ENCODE data around the gene HVCN1. TPM values are rescaled to one million over a fixed set of nuclear protein-coding genes. Genes with fewer than 3 reads are reported as not detected.
A peak's percentile ranks its signal among the peaks of the same experiment; 100 is the strongest.

HVCN1 gene
- total RNA-seq, 1 donor: 2.9 TPM

- Histone ChIP-seq H3K27me3 (ENCODE audit: insufficient read depth, low read length) (no peaks in the 10 kb centered on the region), H3K4me3 (ENCODE audit: insufficient read depth, low read length) (no peak overlapping the region), H3K9me3 (ENCODE audit: low read depth, low read length) (no peaks in the 10 kb centered on the region), H3K36me3 (ENCODE audit: insufficient read depth, low read length) (no peaks in the 10 kb centered on the region), H3K79me2 (ENCODE audit: insufficient read depth, low read length) (no peaks in the 10 kb centered on the region), H2AFZ (ENCODE audit: low read length) (no peak overlapping the region), H3K4me1 (ENCODE audit: insufficient read depth, low read length) (no peaks in the 10 kb centered on the region), H4K20me1 (ENCODE audit: insufficient read depth, low read length) (no peaks in the 10 kb centered on the region), H3K4me2 (ENCODE audit: insufficient read depth, low read length) (no peak overlapping the region), H3K27ac (ENCODE audit: low read depth, low read length) (no peak overlapping the region)
- TF ChIP-seq CTCF (IDR thresholded peaks at IDR 0.05; ENCODE audit: extremely low read depth, low read depth, low read length): no peak
- no peak for DNase-seq (ENCODE audit: insufficient read length, low spot score, missing footprints)
Observed at GRCh38 chr12:110677982-110678381, 10.9 kb downstream of the HVCN1 start.

- H3K4me1 ChIP-seq (ENCODE audit: insufficient read depth, low read length): no peaks in the 10 kb centered on the region
- H3K27ac ChIP-seq (ENCODE audit: low read depth, low read length): no peak overlapping the region
Observed at GRCh38 chr12:110677206-110677911, 11.6 kb downstream of the HVCN1 start.

DNA sequence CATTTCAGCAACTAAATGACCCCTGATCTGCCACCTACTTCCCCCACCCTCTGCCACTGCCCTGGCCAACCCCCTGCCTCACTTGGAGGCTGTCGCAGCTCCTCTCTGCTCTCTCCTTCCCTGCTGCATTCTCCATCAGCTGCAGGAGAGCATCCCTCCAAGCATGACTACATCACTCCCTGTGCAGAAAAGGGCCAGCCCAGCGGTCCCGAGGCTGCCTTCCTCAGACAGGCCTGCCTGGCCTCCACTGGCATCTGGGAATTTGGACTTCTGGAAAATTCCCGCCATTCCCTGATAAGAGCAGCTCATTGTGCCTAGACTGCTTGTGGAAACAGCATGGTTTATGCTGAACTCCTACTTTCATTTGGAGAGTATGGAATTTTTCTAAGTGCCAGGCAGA, 12.7 kb downstream of the HVCN1 start:
- no peaks in the 10 kb centered on the region for H3K36me3 ChIP-seq (ENCODE audit: insufficient read depth, low read length)
- no peak overlapping the region for H3K27ac ChIP-seq (ENCODE audit: low read depth, low read length)
- H3K4me2 ChIP-seq (ENCODE audit: insufficient read depth, low read length): no peak overlapping the region
- no peaks in the 10 kb centered on the region for H3K9me3 ChIP-seq (ENCODE audit: low read depth, low read length)
- H2AFZ ChIP-seq (ENCODE audit: low read length): no peak overlapping the region
- no peak for DNase-seq (ENCODE audit: insufficient read length, low spot score, missing footprints)
- H3K79me2 ChIP-seq (ENCODE audit: insufficient read depth, low read length): no peaks in the 10 kb centered on the region
- H3K4me3 ChIP-seq (ENCODE audit: insufficient read depth, low read length): no peak overlapping the region
- TF ChIP-seq CTCF (IDR thresholded peaks at IDR 0.05; ENCODE audit: extremely low read depth, low read depth, low read length): no peak
- H3K27me3 ChIP-seq (ENCODE audit: insufficient read depth, low read length): no peaks in the 10 kb centered on the region
- no peaks in the 10 kb centered on the region for H4K20me1 ChIP-seq (ENCODE audit: insufficient read depth, low read length)
- H3K4me1 ChIP-seq (ENCODE audit: insufficient read depth, low read length): no peaks in the 10 kb centered on the region

More at GRCh38 chr12:110677206-110677911, 11.6 kb downstream of the HVCN1 start:
- Histone ChIP-seq H3K36me3 (ENCODE audit: insufficient read depth, low read length) (no peaks in the 10 kb centered on the region), H3K9me3 (ENCODE audit: low read depth, low read length) (no peaks in the 10 kb centered on the region), H2AFZ (ENCODE audit: low read length) (no peak overlapping the region), H3K4me3 (ENCODE audit: insufficient read depth, low read length) (no peak overlapping the region), H3K27me3 (ENCODE audit: insufficient read depth, low read length) (no peaks in the 10 kb centered on the region), H3K4me2 (ENCODE audit: insufficient read depth, low read length) (no peak overlapping the region), H4K20me1 (ENCODE audit: insufficient read depth, low read length) (no peaks in the 10 kb centered on the region), H3K79me2 (ENCODE audit: insufficient read depth, low read length) (no peaks in the 10 kb centered on the region)
- peak; percentile 51 for DNase-seq (ENCODE audit: insufficient read length, low spot score, missing footprints)
- TF ChIP-seq CTCF (IDR thresholded peaks at IDR 0.05; ENCODE audit: extremely low read depth, low read depth, low read length): no peak

DNA sequence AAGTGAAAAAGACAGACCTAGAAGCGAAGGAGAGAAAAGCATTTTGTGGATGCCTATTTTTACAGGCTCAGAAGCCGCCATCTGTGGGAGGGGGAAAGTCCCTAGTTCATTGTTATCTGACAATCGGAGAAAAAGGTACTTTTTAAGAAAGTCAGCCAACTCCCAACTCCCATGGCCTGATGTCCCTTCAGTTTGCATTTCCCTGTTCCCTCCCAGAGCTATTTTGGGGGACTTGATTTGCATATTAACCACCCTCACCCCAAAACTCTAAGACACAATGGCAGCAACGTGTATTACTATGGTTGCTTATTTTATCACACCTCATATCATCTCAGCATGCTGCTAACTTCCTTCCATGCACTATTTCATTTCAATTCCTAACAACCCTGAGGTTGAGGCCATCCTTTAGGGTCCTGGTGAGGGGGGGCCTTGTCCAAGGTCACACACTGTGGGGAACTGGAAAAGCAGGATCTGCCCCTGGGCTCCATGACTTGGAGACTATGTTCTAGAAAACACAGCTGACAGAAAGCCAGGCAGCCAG, 18.7 kb downstream of the HVCN1 start:
- H2AFZ ChIP-seq (ENCODE audit: low read length): no peak overlapping the region
- H3K4me3 ChIP-seq (ENCODE audit: insufficient read depth, low read length): no peak overlapping the region
- DNase-seq (ENCODE audit: insufficient read length, low spot score, missing footprints): no peak
- H3K79me2 ChIP-seq (ENCODE audit: insufficient read depth, low read length): no peaks in the 10 kb centered on the region
- H3K27ac ChIP-seq (ENCODE audit: low read depth, low read length): no peak overlapping the region
- no peak for TF ChIP-seq CTCF (IDR thresholded peaks at IDR 0.05; ENCODE audit: extremely low read depth, low read depth, low read length)
- H3K9me3 ChIP-seq (ENCODE audit: low read depth, low read length): no peaks in the 10 kb centered on the region
- H3K27me3 ChIP-seq (ENCODE audit: insufficient read depth, low read length): no peaks in the 10 kb centered on the region
- H3K4me1 ChIP-seq (ENCODE audit: insufficient read depth, low read length): no peaks in the 10 kb centered on the region
- no peaks in the 10 kb centered on the region for H4K20me1 ChIP-seq (ENCODE audit: insufficient read depth, low read length)
- no peaks in the 10 kb centered on the region for H3K36me3 ChIP-seq (ENCODE audit: insufficient read depth, low read length)
- no peak overlapping the region for H3K4me2 ChIP-seq (ENCODE audit: insufficient read depth, low read length)
